NCI-H446 treated with DMSO at 0.1 percent for 48 hours (cell line): Measurements from ENCODE around the gene GSTO2.

Experiments used
- DNase-seq: peaks from one replicate; lab custom pipeline; 2025; lab: John Stamatoyannopoulos, UW

The GSTO2 gene

GRCh38 chr10:104253606-104254410, 15.2 kb upstream of the GSTO2 start:
- DNase-seq, result no peak

- no peak for DNase-seq
Measured at GRCh38 chr10:104254493-104255310, 14.3 kb upstream of the GSTO2 start, which contains the start of gene GSTO1. Gene GSTO1 (plus strand): TSS chr10:104254892. CDS start chr10:104254929, 37 bp downstream.

GRCh38 chr10:104255311-104255981, 13.5 kb upstream of the GSTO2 start:
- no peak for DNase-seq

GRCh38 chr10:104256335-104256961, 12.5 kb upstream of the GSTO2 start:
- DNase-seq, result no peak

GRCh38 chr10:104257235-104257634, 11.7 kb upstream of the GSTO2 start:
- no peak for DNase-seq

DNA sequence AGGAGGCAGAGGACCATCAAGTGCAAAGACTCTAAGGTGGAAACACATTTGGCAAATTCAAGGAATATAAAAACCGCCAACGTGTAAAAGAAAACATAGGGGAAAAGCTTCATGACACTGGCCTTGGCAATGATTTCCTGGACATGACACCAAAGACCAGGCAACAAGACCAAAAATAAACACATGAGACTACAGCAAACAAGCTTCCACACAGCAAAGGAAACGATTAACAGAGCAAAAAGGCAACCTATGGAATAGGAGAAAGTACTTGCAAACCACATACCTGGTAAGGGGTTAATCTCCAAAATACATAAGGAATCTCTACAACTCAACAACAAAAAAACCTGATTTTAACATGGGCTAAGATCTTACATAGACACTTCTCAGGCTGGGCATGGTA, 10.8 kb upstream of the GSTO2 start:
- no peak for DNase-seq

- no peak for DNase-seq
Measured at GRCh38 chr10:104259456-104259855, 9.5 kb upstream of the GSTO2 start.

DNA sequence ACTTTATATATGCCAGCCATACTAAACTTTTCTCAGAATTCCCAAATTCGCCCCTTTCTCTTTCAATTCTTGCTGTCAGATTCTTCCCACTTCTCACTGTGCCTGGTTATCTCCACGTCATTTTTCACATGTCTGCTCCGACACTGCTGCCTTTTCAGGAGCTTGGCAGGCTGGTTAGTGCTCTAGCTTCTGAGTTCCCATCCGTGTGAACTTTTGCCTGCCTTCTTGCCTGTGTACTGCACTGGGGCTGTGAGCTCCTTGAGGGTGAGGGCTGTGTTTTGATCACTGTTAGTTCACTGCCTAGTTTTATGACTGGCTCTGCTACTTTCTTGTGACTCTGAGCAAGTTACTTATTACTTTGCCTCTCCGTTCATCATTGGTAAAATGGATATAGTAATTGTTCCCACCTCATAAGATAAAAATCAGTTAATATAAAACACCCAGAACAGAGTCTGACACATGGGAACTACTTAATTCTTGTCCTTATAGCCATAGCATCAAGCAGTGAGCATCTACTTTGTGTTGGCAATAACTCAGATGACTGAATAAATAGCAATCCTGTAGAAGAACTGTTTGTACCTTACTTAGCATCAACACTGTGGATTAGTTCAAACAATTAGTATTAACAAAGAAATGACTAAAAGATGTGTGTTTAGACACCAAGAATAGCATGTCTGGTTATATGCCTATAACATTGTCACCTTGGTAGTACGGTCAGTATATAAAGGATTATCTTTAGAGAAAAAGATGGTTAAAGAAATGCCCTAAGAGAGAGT, 8.8 kb upstream of the GSTO2 start:
- DNase-seq, result no peak

GRCh38 chr10:104260775-104261115, 8.2 kb upstream of the GSTO2 start:
- DNase-seq, result no peak

- peak; percentile 23 for DNase-seq
Measured at GRCh38 chr10:104262055-104262454, 6.9 kb upstream of the GSTO2 start.

- DNase-seq, result no peak
Measured at GRCh38 chr10:104264783-104265182, 4.2 kb upstream of the GSTO2 start.

DNA sequence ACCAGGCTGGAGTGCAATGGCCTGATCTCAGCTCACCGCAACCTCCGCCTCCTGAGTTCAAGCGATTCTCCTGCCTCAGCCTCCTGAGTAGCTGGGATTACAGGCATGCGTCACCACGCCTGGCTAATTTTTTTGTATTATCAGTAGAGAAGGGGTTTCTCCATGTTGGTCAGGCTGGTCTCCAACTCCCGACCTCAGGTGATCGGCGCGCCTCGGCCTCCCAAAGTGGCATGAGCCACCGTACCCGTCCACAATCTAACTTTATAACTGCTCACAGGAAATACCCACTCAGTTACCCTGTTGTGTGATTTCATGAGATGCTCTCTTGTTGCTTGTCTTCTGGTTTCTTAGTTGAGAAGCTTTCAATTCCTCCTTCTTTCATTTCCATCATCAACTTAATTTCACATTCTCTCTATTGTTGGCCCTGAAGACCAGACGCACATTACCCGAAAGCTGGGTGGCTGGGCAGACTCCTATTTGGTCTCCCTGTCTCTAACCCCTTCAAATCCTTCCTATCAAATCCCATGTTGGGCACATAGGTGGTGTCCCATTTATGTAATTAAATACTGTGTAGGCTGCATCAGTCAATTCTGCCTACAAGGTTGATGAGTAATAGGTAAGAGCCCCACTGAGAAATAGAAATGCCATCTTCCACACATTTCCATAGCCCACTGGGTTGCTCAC, 1.1 kb upstream of the GSTO2 start:
- DNase-seq, result no peak

DNA sequence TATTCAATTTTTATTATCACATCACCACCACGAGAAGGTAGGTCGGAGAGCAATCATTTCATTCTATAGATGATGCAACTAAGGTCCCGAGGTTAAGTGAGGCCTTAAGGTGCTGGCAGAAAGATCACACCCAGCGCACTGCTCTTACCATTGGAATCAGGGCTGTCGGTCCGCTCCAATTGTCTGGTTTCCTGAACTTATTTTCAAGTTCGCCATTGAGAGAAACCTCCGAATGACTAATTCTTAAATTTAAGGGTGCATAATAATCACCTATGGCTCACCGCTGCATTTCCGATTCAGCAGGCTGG, 625 bp upstream of the GSTO2 start:
- DNase-seq, result no peak

DNA sequence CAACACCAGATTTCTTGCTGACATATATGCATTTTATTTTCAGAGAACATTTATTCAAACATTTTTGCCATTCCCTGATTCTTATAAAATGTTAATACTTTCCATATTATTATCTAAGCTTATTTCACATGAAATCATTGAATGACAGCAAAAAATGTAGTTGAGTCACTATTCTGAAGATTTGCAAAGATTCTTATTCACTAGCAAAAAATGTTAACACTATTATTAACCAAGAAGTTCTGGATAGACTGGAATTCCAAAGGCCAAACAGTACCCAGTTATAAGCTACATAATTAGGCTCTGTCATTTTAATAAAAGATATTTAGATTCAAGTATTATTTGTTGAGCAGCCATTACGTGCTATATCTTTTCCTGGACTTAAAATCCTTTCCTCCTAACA, 4.3 kb downstream of the GSTO2 start:
- DNase-seq, result no peak

DNA sequence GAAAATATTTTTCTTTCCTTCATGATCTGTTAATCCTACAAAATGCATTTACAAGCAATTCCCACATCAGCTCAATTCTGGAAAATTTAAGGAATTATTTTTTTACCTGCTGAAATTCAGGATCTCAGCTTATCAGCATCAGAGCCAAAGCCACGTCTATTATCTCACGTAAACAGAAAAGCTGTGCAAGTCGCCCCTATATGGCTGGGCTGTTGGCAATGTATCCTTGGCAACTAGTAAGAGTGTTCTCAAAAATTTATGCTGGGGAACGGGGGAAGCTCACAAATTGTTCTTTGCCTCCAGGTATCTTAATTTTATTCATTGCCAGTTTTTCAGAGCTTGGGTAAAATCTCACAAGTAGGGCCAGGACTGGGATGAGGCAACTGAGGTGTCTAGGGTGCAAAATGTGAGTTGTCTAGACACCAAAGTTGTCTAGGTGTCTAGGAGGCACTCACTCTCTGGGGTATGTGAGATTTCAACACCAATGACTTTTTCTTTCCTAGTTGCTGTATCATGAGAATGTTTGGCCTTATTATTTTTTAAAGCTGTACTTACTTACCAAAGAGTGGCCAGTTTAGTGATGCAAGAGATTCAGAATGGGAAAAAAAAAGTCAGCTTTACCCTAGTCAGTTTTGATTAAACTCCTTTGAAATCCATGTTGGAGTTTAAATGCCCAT, 5.1 kb downstream of the GSTO2 start:
- no peak for DNase-seq

GRCh38 chr10:104274762-104275721, 6.1 kb downstream of the GSTO2 start:
- DNase-seq, result no peak

- DNase-seq, result no peak
Measured at GRCh38 chr10:104276192-104276591, 7.2 kb downstream of the GSTO2 start.

DNA sequence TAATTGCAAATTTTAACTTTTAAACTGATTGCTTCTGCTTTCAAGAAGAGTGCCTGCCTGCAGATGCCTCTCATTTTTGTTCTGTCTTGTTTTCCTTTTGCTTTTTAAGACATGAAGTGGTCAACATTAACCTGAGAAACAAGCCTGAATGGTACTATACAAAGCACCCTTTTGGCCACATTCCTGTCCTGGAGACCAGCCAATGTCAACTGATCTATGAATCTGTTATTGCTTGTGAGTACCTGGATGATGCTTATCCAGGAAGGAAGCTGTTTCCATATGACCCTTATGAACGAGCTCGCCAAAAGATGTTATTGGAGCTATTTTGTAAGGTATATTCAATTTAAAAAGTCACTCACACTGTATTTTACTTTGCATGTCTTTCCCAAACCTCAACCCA, 8.8 kb downstream of the GSTO2 start:
- no peak for DNase-seq

DNA sequence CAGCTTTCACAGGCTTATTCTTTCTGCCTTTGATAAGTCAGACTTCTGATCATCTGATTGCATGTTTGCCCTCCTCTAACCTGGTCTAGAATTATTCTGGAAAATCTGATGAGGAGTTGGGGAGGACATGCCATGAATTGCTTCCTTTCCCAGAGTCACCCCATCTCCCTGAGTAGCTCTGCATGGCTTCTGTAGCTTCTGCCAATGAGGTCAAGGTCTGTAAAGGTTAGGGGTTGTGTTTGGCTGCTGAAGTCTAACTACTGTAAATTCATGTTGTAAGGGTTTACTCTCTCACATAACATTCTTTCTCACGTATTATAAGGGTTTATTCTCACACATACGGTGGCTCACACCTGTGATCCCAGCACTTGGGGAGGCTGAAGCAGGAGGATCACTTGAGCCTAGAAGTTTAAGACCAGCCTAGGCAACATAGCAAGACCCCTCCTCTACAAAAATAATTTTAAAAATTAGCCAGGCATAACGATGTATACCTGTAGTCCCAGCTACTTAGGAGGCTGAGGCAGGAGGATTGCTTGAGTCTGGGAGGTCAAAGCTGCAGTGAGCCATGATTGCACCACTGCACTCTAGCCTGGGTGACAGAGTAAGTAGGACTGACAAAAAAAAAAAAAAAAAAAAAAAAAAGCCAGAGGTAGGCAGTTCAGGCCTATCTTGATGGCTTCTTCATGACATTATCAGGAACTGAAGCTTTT, 10.7 kb downstream of the GSTO2 start:
- DNase-seq, result no peak
